Fibroblast of lung (primary cell): ENCODE data around the gene MSTN. TPM values are rescaled to one million over a fixed set of nuclear protein-coding genes. Genes with fewer than 3 reads are reported as not detected.
"Not testable (repeated sequence)": the region's sequence is repeated elsewhere in the genome, so short reads cannot be mapped to it uniquely, and the experiment has no call there.

Source experiments
- DNase-seq, 2 donors: peaks; one replicate each; pipeline versions ENCODE4 v3.0.0 to v3.0.0-alpha.2; 2010; ENCODE audit warnings: low read depth in 2 of 2
- H2AFZ ChIP-seq: 2 replicates; pipeline ENCODE4 v1.5.1; 2012; ENCODE audit warnings: low read length, control low read depth, inconsistent platforms
- H3K27ac ChIP-seq: 2 replicates; pipeline ENCODE4 v1.5.1; 2011; ENCODE audit warnings: low read length, control low read depth; ENCODE audit not compliant: insufficient read depth
- H3K27me3 ChIP-seq: 2 replicates; pipeline ENCODE4 v1.5.1; 2011; ENCODE audit warnings: mild to moderate bottlenecking, low read length; ENCODE audit not compliant: control insufficient read depth, insufficient read depth
- H3K36me3 ChIP-seq: 2 replicates; pipeline ENCODE4 v1.5.1; 2011; ENCODE audit warnings: low read length; ENCODE audit not compliant: control insufficient read depth, insufficient read depth
- H3K4me1 ChIP-seq: 2 replicates; pipeline ENCODE4 v1.5.1; 2011; ENCODE audit warnings: low read length; ENCODE audit not compliant: control insufficient read depth, insufficient read depth; ENCODE audit errors: extremely low read depth
- H3K4me2 ChIP-seq: 2 replicates; pipeline ENCODE4 v1.5.1; 2011; ENCODE audit warnings: low read length, control low read depth; ENCODE audit not compliant: insufficient read depth; ENCODE audit errors: extremely low read depth
- H3K4me3 ChIP-seq, 4 experiments: fragments of 200-600 bp in 1 of 4; sonication (generic) in 1 of 4; replicated peaks in 1 of 4; 2 replicates each; pipeline ENCODE4 v1.5.1; 2011 to 2016; ENCODE audit warnings: low read length in 4 of 4, low read depth in 3 of 4, mild to moderate bottlenecking in 3 of 4, control low read depth in 2 of 4, inconsistent platforms in 1 of 4, mixed read lengths in 1 of 4; ENCODE audit not compliant: insufficient read depth in 1 of 4; ENCODE audit errors: control extremely low read depth in 1 of 4
- H3K79me2 ChIP-seq: 2 replicates; pipeline ENCODE4 v1.5.1; 2012; ENCODE audit warnings: mild to moderate bottlenecking, low read length, inconsistent platforms; ENCODE audit not compliant: control insufficient read depth, insufficient read depth
- H3K9ac ChIP-seq: 2 replicates; pipeline ENCODE4 v1.5.1; 2011; ENCODE audit warnings: mild to moderate bottlenecking, low read length, control low read depth; ENCODE audit not compliant: insufficient read depth
- H3K9me3 ChIP-seq: 2 replicates; pipeline ENCODE4 v1.5.1; 2012; ENCODE audit warnings: low read depth, low read length; ENCODE audit not compliant: control insufficient read depth, insufficient read depth
- H4K20me1 ChIP-seq: 2 replicates; pipeline ENCODE4 v1.5.1; 2011; ENCODE audit warnings: low read length; ENCODE audit not compliant: control insufficient read depth, insufficient read depth; ENCODE audit errors: extremely low read depth
- EZH2 ChIP-seq: IDR thresholded peaks from 2 replicates; pipeline ENCODE4 v1.5.1; 2012; ENCODE audit warnings: low read length, control low read depth, mild to moderate bottlenecking; ENCODE audit errors: missing control alignments
- polyA plus RNA-seq, 2 donors: library from polyadenylated mRNA; depleted of rRNA in 1 of 2; stranded (reverse) in 1 of 2; unstranded in 1 of 2; fragments of >200 nt; gene quantifications; 2 replicates each; pipeline ENCODE4 v1.2.1, GENCODE V29; 2011 to 2012; ENCODE audit warnings: missing spikeins in 1 of 2
- total RNA-seq: library from RNA; depleted of rRNA; stranded (reverse); fragments of >200 nt; gene quantifications from 2 replicates; pipeline ENCODE4 v1.2.1, GENCODE V29; 2014
- TF ChIP-seq, protein P1 (sequence below), 2 donors: IDR thresholded peaks in 1 of 2; conservative IDR thresholded peaks in 1 of 2; 1 replicate in 1 of 2; 2 replicates in 1 of 2; pipeline ENCODE4 v1.5.1; 2011 to 2012; ENCODE audit warnings: low read length in 2 of 2, control low read depth in 1 of 2, inconsistent platforms in 1 of 2, low read depth in 1 of 2, mild to moderate bottlenecking in 1 of 2

MSTN gene
- total and polyA plus RNA-seq, 2 donors (not counting 1 experiment from before 2014, with no cell fraction given) = 3.1 to 19.6 TPM

DNA sequence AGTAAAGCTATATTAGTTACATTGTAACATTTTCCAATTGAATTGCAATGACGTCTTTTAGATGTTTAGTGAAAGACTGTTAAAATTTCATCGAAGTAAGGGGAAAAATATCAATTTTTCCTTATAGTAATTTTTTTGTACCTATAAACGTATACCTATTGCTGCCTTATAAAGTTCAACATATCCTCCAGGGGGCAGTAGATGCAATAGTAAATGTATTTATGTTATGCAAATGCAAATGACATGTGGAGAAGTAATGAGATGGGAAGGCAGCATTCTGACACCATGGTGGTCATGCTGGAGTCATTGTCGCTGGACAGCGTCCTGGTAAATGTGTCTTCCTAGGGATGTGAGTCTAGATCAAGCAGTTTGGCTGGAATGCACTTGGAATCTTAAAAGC is 38.7 kb downstream of the MSTN start:
- Histone ChIP-seq H3K79me2 (no peaks in the 10 kb centered on the region), H3K4me1 (no peaks in the 10 kb centered on the region), H3K9ac (no peak overlapping the region), H3K4me2 (no peak overlapping the region), H3K27ac (no peak overlapping the region), H3K36me3 (no peaks in the 10 kb centered on the region), H4K20me1 (no peaks in the 10 kb centered on the region), H3K27me3 (peaks cover 4% of the 10 kb centered on the region), H3K9me3 (no peaks in the 10 kb centered on the region), H2AFZ (no peak overlapping the region), H3K4me3 (no peak overlapping the region)
- no peak for TF ChIP-seq EZH2
- TF ChIP-seq, protein P1, sequence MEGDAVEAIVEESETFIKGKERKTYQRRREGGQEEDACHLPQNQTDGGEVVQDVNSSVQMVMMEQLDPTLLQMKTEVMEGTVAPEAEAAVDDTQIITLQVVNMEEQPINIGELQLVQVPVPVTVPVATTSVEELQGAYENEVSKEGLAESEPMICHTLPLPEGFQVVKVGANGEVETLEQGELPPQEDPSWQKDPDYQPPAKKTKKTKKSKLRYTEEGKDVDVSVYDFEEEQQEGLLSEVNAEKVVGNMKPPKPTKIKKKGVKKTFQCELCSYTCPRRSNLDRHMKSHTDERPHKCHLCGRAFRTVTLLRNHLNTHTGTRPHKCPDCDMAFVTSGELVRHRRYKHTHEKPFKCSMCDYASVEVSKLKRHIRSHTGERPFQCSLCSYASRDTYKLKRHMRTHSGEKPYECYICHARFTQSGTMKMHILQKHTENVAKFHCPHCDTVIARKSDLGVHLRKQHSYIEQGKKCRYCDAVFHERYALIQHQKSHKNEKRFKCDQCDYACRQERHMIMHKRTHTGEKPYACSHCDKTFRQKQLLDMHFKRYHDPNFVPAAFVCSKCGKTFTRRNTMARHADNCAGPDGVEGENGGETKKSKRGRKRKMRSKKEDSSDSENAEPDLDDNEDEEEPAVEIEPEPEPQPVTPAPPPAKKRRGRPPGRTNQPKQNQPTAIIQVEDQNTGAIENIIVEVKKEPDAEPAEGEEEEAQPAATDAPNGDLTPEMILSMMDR (conservative IDR thresholded peaks at IDR 0.05 in 1 of 2, IDR thresholded peaks at IDR 0.05 in 1 of 2; ENCODE audit: low read depth in 1 of 2, low read length in 2 of 2) = peak; percentile 19 to 56
- peak; percentile 31 to 59 for DNase-seq

DNA sequence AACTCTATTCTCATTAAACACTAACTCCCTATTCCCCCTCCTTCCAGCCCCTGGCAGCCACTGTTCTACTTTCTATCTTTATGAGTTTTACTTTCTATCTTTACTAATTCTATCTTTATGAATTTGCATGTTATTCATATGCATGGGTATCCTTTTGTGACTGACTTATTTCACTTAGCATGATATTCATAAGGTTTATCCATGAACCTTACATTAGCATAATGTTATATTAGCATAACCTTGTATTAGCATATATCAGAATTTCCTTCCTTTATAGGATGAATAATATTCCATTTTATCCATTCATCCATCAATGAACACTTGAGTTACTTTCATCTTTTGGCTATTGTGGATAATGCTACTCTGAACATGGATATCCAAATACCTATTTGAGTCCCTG is 41.8 kb downstream of the MSTN start:
- no peak for DNase-seq
- Histone ChIP-seq H3K9me3 (no peaks in the 10 kb centered on the region), H3K9ac (no peak overlapping the region), H3K4me2 (no peak overlapping the region), H2AFZ (no peak overlapping the region), H3K27me3 (peaks cover 6% of the 10 kb centered on the region), H3K36me3 (no peaks in the 10 kb centered on the region), H3K27ac (no peak overlapping the region), H4K20me1 (no peaks in the 10 kb centered on the region), H3K4me1 (no peaks in the 10 kb centered on the region), H3K79me2 (no peaks in the 10 kb centered on the region), H3K4me3 (no peak overlapping the region)
- TF ChIP-seq, protein P1 (conservative IDR thresholded peaks at IDR 0.05 in 1 of 2, IDR thresholded peaks at IDR 0.05 in 1 of 2; ENCODE audit: low read depth in 1 of 2, low read length in 2 of 2) = no peak

DNA sequence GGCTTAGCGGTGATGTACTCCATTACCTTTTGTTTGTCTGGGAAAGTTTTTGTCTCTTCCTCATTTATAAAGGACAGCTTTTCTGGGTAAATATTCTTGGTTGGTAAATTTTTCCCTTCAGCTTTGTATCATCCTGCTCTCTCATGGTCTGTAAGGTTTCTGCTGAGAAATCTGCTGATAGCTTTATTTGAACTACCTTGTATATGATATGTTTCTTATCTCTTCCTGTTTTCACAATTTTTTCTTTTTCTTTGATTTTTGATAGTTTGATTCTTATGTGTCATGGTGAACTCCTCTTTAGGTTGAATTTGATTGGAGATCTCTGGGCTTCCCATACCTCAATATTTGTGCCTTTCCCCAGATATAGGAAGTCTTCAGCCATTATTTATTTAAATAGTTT is 44.7 kb downstream of the MSTN start:
- Histone ChIP-seq H3K9ac (no peak overlapping the region), H3K4me1 (no peaks in the 10 kb centered on the region), H3K27me3 (peaks cover 6% of the 10 kb centered on the region), H3K4me3 (no peak overlapping the region), H3K27ac (no peak overlapping the region), H2AFZ (no peak overlapping the region), H3K9me3 (no peaks in the 10 kb centered on the region), H3K36me3 (no peaks in the 10 kb centered on the region), H3K4me2 (no peak overlapping the region), H4K20me1 (no peaks in the 10 kb centered on the region), H3K79me2 (no peaks in the 10 kb centered on the region)
- DNase-seq = no peak
- no peak for TF ChIP-seq EZH2
- TF ChIP-seq, protein P1 (conservative IDR thresholded peaks at IDR 0.05 in 1 of 2, IDR thresholded peaks at IDR 0.05 in 1 of 2; ENCODE audit: low read depth in 1 of 2, low read length in 2 of 2) = no peak

DNA sequence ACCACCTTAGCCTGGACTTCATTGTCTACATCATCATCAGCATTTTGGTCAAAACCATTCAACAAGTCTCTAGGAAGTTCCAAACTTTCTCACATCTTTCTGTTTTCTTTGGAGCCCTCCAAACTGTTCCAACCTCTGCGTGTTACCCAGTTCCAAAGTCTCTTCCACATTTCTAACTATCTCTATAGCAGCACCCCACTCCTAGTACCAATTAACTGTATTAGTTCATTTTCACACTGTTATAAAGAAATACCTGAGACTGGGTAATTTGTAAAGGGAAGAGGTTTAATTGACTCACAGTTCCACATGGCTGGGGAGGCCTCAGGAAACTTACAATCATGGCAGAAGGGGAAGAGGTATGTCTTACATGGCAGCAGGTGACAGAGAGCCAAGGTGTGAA is 46.6 kb downstream of the MSTN start:
- not testable (repeated sequence) for H3K27me3 ChIP-seq, H3K79me2 ChIP-seq

More for the DNA sequence above, 46.6 kb downstream of the MSTN start:
- H4K20me1 ChIP-seq, H3K4me1 ChIP-seq, H3K9ac ChIP-seq, H2AFZ ChIP-seq, H3K4me2 ChIP-seq, DNase-seq, H3K9me3 ChIP-seq, H3K4me3 ChIP-seq, H3K36me3 ChIP-seq, H3K27ac ChIP-seq: not testable (repeated sequence)
